OCI-LY7 (cell line): ENCODE results near the gene VPS37C. TPM values are rescaled to one million over a fixed set of nuclear protein-coding genes. Genes with fewer than 3 reads are reported as not detected.

Experiments used
- BruUV-seq: library from RNA; stranded (reverse); fragments of 400-500 nt; replicated peaks from 2 replicates; lab custom pipeline; 2021; lab: Mats Ljungman, UMichigan
- CTCF ChIA-PET: fragments of 300-600 bp; sonication (Branson Sonifier 250); formaldehyde crosslinking; loops from one replicate; lab custom pipeline; 2022; ENCODE audit warnings: antibody characterized with exemption; ENCODE audit not compliant: unreplicated experiment; lab: Charles Lee
- POLR2A ChIA-PET: fragments of 300-600 bp; sonication (Branson Sonifier 250); formaldehyde crosslinking; loops from one replicate; lab custom pipeline; 2022; ENCODE audit warnings: antibody characterized with exemption; lab: Charles Lee
- DNase-seq: peaks from one replicate; pipeline ENCODE4 v3.0.0-alpha.2; 2015; ENCODE audit warnings: low spot score
- H2AFZ ChIP-seq: fragments of 200-600 bp; sonication (generic), shearing (Covaris generic); 2 replicates; pipeline ENCODE4 v1.6.1; 2014; ENCODE audit warnings: mild to moderate bottlenecking, antibody characterized with exemption, low read length, moderate library complexity
- H3K27ac ChIP-seq: fragments of 200-600 bp; sonication (generic); 2 replicates; pipeline ENCODE4 v1.5.1; 2014; ENCODE audit warnings: mixed run types, low read depth, mild to moderate bottlenecking, moderate library complexity, low read length, inconsistent platforms; ENCODE audit not compliant: poor library complexity, severe bottlenecking
- H3K36me3 ChIP-seq: fragments of 200-600 bp; sonication (generic); 2 replicates; pipeline ENCODE4 v1.6.1; 2014; ENCODE audit warnings: mild to moderate bottlenecking, antibody characterized with exemption, low read length, moderate library complexity, mixed read lengths; ENCODE audit not compliant: insufficient read depth
- H3K4me1 ChIP-seq: fragments of 200-600 bp; sonication (generic); 2 replicates; pipeline ENCODE4 v1.5.1; 2014; ENCODE audit warnings: mild to moderate bottlenecking, low read length; ENCODE audit not compliant: insufficient read depth, poor library complexity, severe bottlenecking
- H3K4me2 ChIP-seq: fragments of 200-600 bp; sonication (generic); 2 replicates; pipeline ENCODE4 v1.6.1; 2014; ENCODE audit warnings: mild to moderate bottlenecking, low read length
- H3K4me3 ChIP-seq: fragments of 200-600 bp; sonication (generic); 2 replicates; pipeline ENCODE4 v1.5.1; 2014; ENCODE audit warnings: mild to moderate bottlenecking, low read depth, low read length; ENCODE audit not compliant: poor library complexity, severe bottlenecking
- H3K79me2 ChIP-seq: fragments of 200-600 bp; sonication (generic); 2 replicates; pipeline ENCODE4 v1.6.1; 2016; ENCODE audit warnings: low read depth, mild to moderate bottlenecking, low read length, moderate library complexity, mixed read lengths; ENCODE audit not compliant: insufficient read depth
- H3K9me2 ChIP-seq: fragments of 200-600 bp; sonication (generic); 2 replicates; pipeline ENCODE4 v1.6.1; 2016; ENCODE audit warnings: mild to moderate bottlenecking, low read length, mixed read lengths; ENCODE audit not compliant: insufficient read depth
- H3K9me3 ChIP-seq: fragments of 200-600 bp; sonication (generic); 2 replicates; pipeline ENCODE4 v1.6.1; 2014; ENCODE audit warnings: mild to moderate bottlenecking, mixed run types, low read length, mixed read lengths
- H4K20me1 ChIP-seq: fragments of 200-600 bp; sonication (generic); 2 replicates; pipeline ENCODE4 v1.6.1; 2014; ENCODE audit warnings: mild to moderate bottlenecking, antibody characterized with exemption, low read length, moderate library complexity, mixed read lengths; ENCODE audit not compliant: insufficient read depth
- CTCF ChIP-seq: fragments of 200-600 bp; sonication (generic); conservative IDR thresholded peaks from 2 replicates; pipeline ENCODE4 v1.5.1; 2014; ENCODE audit warnings: mild to moderate bottlenecking, antibody characterized with exemption, low read length, moderate library complexity, mixed read lengths
- EZH2phosphoT487 ChIP-seq: fragments of 200-600 bp; sonication (generic); IDR thresholded peaks from 2 replicates; pipeline ENCODE4 v1.6.1; 2018; ENCODE audit warnings: low read depth, borderline replicate concordance, mild to moderate bottlenecking, mixed run types, antibody characterized with exemption, low read length, moderate library complexity, mixed read lengths
- intact Hi-C: fragments of 100-400 bp; cut with micrococcal nuclease; formaldehyde crosslinking; loops from one replicate; pipeline ENCODE4 v1.10.0; 2022; ENCODE audit not compliant: unreplicated experiment
- total RNA-seq, 2 experiments: library from RNA; depleted of rRNA in 1 of 2; stranded (reverse); fragments of >200 nt in 1 of 2; shearing (Covaris generic) in 1 of 2; gene quantifications; 2 replicates each; pipeline ENCODE4 v1.2.3, GENCODE V29; 2014 to 2022

VPS37C gene
- total RNA-seq, 2 experiments from 2014 or later = 10.3 to 12.8 TPM

GRCh38 chr11:61117168-61117520 is 44.1 kb downstream of the VPS37C start:
- ChIA-PET POLR2A (no interaction called here), CTCF (no interaction called here)
- H3K27ac ChIP-seq = no peak overlapping the region
- H4K20me1 ChIP-seq = no peaks in the 10 kb centered on the region
- H3K4me3 ChIP-seq = no peak overlapping the region
- H3K79me2 ChIP-seq = no peaks in the 10 kb centered on the region
- H3K36me3 ChIP-seq = no peaks in the 10 kb centered on the region
- no peaks in the 10 kb centered on the region for H3K9me2 ChIP-seq
- peaks cover 6% of the 10 kb centered on the region for H3K4me1 ChIP-seq
- no peak for DNase-seq
- H3K4me2 ChIP-seq = no peak overlapping the region
- BruUV-seq = no TSS peak
- intact Hi-C loops = no loop called here
- no peak for TF ChIP-seq CTCF
- no peak for TF ChIP-seq EZH2phosphoT487
- no peaks in the 10 kb centered on the region for H3K9me3 ChIP-seq
- H2AFZ ChIP-seq = no peak overlapping the region

- no peak overlapping the region for H2AFZ ChIP-seq
- no peaks in the 10 kb centered on the region for H3K9me2 ChIP-seq
- no peak for TF ChIP-seq CTCF
- TF ChIP-seq EZH2phosphoT487 = no peak
- intact Hi-C loops = no loop called here
- H3K9me3 ChIP-seq = no peaks in the 10 kb centered on the region
- ChIA-PET CTCF (interaction anchor here (0.6 kb wide), 1 partner anchor 19 kb away, joined by 3 read pairs; no protein-coding TSS in a partner anchor), POLR2A (interaction anchor here (0.7 kb wide), 1 partner anchor 634 kb away, joined by 3 read pairs; no protein-coding TSS in a partner anchor)
- no peaks in the 10 kb centered on the region for H4K20me1 ChIP-seq
- peaks cover 6% of the 10 kb centered on the region for H3K4me1 ChIP-seq
- no peak for DNase-seq
- BruUV-seq = no TSS peak
- no peak overlapping the region for H3K27ac ChIP-seq
- no peak overlapping the region for H3K4me3 ChIP-seq
- H3K79me2 ChIP-seq = no peaks in the 10 kb centered on the region
- no peaks in the 10 kb centered on the region for H3K36me3 ChIP-seq
- no peak overlapping the region for H3K4me2 ChIP-seq
Measured at GRCh38 chr11:61116426-61117167, 44.6 kb downstream of the VPS37C start.
